GM19397 (cell line): ENCODE measurements around the gene FARP2.
A peak's percentile ranks its signal among the peaks of the same experiment; 100 is the strongest.
"Not testable (repeated sequence)": the region's sequence is repeated elsewhere in the genome, so short reads cannot be mapped to it uniquely, and the experiment has no call there.

Source experiments
- ATAC-seq: cut with Tn5 transposase; IDR thresholded peaks from one replicate; pipeline ENCODE4 v1.9.1; 2021; ENCODE audit warnings: mild to moderate bottlenecking, moderate library complexity; ENCODE audit not compliant: unreplicated experiment

The FARP2 gene

DNA sequence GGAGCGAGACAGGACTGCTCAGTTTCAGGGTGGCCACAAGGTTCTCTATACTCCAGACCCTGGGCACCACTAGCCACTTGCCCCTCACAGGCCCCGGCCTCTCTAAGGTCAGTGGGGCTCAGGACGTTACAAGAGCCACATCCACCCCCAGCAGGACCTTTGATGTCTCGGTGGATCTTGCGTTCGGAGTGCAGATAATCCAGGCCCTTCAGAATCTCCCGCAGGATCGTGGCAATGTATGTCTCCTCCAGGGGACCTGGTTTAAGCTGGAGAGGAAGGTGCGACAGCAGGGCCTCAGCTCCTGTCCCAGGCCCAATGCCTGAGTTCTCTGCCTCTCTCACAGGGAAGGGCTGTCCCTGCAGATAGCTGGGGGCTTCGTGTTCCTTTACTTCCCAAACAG is 143.9 kb downstream of the FARP2 start:
- no peak for ATAC-seq

DNA sequence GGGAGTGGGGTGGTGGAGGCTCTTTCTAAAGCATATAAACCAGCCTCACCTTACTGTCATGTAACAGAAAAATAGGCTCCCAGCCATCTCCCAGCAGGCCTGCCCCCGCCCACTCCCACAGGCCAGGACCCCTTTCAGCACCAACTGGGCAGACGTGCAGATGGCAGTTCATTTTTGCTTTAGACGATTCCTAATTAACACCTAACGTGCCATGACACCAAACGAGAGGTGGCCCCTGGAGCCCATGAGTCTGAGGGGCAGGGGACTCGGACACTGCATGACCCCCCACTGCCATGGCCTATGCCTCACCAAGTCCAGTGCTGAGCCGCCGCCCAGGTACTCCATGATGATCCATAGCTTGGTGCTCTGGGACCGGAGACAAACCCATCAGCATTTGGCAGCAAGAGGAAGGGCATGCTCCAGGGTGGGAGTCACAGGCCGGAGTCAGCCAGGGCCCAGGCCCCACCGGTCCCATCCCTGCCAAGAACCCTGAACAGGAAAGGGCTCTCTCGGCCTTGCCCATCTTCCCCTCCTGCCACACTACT is 144.4 kb downstream of the FARP2 start:
- ATAC-seq = no peak

DNA sequence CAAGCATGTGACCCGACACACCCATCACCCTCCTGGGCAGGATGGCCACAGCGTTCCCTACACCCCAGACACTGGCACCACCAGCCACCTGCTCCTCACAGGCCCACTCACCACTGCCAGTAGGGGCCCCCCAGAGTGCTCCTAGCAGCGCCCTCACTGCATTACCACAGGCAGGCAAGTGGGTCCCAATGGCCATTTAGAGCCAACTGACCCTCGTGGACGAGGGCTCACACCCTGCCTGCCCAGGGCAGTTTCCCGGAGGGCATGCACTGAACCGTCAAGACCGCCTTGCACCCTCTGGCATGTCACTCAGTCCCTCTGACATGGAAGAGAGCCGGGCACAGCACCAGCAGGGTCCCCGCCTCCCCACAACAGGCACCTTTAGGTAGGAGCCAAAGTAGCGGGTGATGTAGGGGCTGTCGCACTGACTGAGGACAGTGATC is 145.0 kb downstream of the FARP2 start:
- ATAC-seq = no peak

DNA sequence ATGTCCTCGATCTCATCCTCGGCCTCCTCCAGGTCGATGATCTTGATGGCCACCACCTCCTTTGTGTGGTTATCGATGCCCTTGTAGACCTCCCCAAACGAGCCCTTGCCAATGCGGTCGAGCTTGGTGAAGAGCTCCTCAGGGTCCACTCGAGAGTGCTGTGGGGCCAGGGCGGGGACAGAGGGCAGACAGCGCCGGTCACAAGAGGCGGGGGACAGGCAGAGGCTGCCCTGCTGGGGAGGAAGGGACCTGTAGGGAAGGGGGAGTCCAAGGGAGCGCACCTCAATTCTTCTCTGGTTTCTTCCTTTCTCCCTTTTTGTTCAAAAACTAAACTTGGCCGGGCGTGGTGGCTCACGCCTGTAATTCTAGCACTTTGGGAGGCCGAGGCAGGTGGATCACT is 145.5 kb downstream of the FARP2 start:
- ATAC-seq = no peak

DNA sequence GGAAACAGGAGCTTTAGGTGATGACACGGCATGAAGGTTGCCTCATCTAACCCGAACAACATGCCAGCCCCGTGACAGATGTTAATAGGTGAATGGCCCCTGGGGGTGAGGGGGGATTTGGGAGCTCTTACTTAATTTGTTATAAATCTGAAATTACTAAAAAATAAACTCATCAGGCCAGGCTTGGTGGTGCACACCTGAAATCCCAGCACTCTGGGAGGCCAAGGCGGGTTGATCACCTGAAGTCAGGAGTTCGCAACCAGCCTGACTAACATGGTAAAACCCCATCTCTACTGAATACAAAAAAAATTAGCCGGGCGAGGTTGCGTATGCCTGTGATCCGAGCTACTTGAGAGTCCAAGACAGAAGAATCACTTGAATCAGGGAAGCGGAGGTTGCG is 146.2 kb downstream of the FARP2 start:
- ATAC-seq = no peak

DNA sequence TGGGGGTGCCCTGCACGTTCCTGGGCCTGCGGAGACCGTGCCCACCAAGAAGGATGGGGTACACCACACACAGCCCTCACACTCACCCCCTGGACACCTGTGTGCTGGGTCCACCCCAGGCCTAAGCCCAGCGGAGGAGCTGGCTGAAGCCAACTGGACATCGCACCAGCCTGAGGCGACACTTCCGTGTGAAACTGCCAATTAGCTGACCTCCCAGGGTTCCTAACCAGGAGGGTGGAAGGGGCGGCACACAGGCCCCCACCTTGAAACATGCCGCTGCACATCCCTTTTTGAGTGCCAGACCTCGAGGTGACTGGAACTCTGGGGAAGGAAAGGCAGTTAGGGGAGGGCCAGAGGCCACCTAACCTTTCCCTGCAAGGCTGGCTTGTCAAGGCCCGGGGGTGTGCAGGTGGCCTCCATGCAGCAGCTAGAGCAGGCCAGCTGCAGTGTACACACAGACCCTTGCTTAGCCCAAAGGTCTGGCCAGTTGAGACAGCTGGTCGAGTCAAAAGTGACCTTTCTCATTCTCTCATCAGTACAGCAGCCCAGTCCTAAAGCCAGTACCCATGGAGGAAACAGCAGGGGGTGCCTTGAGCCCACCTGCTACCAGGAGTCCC is 147.8 kb downstream of the FARP2 start:
- no peak for ATAC-seq

DNA sequence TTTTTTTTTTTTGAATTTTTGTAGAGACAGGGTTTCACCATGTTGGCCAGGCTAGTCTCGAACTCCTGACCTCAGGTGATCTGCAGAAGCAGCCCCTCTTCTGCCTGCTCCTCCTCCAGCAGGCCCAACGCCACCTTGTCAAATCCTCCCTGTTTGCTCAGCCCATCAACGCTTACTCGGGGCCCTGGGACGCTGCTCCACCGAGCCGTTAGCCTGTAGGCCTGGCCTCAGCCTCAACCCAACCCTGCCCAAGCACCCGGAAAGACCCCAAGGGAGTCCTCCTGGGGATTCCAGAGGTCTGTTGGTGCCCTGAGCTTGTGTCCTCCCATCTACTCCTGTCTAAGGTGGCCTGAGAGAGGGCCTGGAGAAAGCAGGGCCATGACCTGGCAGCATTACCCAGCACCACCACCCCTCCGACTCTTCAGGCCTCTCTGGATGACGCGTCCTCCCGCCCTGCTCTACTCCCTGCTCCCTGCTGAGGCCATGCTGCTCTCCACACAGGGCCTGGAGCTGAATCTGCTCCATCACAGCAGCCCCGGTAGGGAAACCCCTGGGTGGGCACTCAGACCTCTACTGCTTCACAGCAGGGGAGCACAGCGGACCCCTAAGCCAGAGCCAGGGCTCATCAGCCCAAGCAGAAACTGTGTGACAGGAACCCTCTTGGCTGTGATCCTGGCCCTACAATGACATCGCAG is 149.1 kb downstream of the FARP2 start:
- ATAC-seq = no peak

DNA sequence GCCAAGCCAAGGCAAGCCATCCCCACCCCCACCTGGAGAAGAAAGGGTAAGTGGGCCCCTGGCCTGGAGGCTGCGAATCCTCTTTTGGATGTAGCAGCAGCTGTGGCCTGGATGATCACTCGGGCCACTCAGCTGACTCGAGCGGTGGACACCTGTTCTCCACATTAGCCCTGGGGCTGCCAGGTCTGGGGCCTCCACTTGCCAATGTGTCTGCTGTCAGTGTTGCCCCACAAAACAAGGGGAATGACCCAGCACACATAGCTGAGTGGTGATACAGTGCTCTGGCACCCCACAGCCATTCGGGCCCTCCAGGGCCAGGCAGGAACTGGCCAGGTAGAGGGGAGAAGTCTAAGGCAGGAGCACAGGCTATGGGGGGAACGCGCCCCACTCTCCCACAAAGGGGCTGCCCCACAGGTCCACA is 149.7 kb downstream of the FARP2 start:
- ATAC-seq = no peak

DNA sequence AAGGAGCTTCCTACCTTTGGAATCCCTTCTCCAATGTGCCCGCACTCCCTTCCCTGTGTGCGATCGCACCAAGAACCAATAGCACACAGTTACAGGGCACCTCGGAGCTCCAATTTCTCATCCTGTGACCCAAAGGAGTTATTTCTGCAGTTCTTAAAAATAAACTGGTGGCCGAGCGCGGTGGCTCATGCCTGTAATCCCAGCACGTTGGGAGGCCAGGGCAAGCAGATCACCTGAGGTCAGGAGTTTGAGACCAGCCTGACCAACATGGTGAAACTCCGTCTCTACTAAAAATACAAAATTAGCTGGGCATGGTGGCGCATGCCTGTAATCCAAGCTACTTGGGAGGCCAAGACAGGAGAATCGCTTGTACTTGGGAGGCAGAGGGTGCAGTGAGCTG is 150.2 kb downstream of the FARP2 start:
- ATAC-seq = not testable (repeated sequence)

DNA sequence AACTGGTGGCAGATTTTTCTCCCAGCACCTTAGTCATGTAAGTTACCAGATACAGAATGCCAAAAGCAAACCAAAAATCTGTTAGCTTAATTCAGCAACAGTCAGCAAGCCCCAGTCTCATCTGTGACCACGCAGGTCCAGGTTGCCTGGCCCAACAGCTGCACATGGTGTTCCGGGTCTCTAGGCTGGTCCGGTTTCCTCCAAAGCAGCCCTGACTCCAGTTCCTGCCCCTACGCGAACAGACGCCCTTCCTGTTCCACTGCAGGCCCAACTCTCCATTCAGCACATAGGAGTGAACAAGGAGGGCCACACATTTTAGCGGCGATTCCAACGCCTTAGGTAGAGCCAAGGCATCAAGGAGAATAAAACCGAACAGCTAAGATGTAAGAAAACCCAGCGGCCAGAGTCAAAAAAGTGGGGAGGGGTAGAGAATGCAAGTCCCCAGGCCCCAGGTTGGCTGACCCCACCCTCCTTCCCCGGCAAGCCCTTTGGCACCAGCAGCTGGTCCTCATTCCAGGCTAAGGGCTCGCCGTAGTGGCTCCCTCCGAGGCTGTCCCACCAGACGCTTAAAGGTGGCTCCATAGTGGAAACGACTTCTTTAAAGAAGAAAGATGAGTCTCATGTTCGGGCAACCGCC is 150.8 kb downstream of the FARP2 start:
- no peak for ATAC-seq

DNA sequence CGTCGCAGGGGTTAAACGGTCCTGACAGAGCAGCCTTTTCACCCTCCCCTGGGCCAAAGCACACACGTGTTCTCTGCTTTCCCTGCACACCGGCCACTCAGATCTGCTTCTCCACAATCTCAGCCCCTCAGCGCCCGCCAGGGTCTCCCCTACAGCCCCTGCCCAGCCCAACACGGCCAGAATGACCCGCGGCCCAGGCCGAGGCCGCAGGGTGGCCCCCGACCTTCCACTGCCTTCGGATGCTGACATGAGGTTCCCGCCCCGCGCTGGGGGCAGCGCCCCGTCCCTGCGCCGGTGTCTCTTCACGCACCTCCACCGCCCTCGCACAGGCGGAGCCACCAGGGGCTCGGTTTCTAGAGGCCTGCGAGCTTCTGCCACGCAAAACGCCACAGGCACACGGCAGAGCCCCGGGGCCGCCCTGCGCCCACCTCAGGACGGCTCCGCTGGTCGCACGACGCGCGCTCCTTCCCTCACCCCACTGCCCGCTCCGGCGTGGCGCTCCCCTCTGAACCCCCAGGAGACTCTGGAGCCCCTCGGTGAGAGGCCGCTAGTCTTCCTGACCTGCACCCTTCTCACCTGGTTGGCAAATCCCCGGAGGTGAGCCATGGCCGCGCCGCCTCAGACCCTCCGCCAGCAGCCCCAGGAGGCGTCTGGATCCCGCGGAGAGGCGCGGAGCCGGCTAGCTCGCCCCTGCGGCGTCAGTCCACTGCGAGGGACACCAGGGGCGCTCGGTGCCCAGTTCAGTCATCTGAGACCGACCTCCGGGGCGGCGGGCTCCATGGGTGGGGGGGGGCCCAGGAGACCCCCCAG is 151.6 kb downstream of the FARP2 start:
- peak; percentile 12 for ATAC-seq

DNA sequence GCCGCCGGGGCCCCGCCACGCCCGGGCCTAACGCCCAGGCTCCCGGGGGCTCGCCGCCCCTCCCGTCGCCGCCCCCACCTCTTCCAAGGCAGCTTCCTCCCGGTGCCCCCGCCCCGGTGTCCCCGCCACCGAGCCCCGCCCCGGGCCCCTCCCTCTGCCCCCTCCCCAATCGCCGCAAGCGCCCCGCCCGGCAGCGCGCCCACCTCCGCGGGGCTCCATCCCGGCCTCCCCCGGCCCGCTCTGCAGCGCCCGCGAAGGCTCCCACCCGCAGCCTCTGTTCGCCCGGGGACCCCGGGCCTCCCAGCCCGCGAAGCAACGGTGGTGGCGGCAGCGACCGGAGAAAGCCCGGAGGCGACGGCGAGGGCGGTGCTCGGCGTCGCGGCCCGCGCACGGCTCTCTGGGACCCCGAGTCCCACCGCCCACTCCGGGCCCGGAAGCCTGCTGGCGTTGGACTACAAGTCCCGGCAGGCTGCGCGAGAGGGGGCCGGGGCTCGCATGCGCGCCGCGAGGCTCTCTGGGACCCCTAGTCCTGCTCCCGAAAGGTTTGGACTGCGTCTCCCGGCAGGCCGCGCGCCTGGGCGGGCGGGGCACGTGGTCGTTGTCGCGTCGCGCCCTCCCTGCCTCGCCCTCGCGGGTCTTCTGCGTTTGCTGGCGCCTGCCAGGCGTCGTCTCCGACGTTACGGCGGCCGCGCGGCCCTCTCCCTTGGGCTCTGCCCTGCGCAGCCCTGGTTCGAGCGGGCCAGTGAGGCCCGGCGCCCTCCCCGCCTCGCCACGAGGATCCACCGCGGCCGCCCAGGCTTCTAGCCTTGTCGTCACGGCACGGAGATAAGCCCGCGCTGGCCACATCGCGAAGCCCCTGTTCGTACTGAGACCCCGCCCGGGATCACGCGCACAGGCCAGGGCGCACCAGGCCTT is 152.4 kb downstream of the FARP2 start, which contains the start of gene STK25:
TSS of gene STK25 (minus strand) at position 345 of the 915 bp plus-strand sequence. CDS start 549 bp downstream, outside the sequence.
- peak; percentile 93 for ATAC-seq

DNA sequence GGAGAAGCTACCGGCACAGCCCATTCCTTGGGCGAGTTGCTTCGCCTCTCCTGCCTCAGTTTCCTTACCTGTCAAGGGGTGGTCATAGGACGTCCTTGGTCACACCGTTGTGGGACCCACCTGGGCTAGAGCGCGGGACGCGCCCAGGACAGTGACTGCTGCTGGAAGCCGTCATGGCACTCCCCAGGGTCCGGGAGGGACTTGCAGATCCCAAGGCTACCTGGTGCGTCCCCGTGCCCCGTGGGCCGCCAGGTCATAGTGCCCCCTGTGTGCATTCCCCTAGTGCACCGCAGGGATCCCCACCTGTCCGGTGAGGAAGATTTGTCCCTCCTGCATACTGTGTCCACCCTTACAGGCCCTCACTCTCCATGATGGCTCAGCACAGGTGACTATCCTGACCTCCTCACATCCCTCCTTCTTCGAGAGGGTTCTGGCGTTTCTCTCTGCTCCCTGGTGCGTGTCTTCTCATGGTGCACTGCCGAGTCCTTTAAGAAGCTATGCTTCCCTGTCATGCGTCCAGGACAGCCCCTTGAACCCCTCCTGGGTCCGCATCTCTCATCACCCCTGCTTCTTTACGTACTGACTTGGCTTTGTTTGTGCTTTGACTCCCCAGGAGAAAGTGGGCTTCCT is 153.2 kb downstream of the FARP2 start:
- no peak for ATAC-seq

DNA sequence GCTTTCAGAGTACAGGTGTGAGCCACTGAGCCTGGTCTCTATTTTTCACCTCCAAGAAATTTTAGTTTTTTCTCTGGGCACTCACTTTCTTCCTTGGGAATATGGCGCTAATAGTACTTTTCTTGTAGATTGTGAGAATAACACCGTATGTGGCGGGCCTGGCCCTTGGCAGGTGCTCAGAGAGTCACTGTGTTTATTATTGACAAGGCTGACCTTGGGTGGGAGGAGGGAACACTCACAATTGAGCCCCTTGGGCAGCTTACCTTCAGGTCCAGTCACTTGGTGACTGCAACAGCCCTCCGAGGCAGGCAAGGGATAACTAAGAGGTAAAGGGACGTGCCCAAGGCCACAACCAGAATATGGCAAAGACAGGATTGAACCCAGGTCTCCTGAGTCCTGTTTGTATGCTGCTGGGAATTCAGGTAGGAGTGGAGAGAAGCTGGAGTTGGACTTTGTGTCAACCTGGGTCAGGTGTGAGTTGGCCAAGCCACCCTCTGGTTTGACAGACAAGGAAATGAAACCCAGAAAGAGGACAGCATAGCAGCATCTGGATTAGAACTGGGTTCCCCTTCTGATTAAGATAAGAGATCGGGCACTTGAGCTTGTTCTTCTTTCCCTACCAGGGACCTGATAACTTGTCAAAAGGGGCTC is 155.1 kb downstream of the FARP2 start:
- ATAC-seq = no peak

DNA sequence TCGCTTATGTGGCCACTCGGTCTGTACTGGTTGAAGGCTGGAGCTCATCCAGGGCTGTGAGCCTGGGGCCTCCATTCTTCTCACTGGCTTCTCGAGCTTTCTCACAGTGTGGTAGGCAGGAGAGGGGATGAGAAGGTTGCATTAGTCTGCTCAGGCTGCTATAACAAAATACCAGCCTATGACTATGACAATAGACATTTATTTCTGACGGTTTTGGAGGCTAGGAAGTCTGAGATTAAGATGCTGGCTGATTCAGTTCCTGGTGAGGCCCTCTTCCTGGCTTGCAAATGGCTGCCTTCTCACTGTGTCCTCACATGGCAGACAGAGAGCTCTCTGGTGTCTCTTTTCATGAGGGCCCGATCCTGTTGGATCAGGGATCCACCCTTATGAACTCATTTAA is 158.5 kb downstream of the FARP2 start:
- no peak for ATAC-seq

DNA sequence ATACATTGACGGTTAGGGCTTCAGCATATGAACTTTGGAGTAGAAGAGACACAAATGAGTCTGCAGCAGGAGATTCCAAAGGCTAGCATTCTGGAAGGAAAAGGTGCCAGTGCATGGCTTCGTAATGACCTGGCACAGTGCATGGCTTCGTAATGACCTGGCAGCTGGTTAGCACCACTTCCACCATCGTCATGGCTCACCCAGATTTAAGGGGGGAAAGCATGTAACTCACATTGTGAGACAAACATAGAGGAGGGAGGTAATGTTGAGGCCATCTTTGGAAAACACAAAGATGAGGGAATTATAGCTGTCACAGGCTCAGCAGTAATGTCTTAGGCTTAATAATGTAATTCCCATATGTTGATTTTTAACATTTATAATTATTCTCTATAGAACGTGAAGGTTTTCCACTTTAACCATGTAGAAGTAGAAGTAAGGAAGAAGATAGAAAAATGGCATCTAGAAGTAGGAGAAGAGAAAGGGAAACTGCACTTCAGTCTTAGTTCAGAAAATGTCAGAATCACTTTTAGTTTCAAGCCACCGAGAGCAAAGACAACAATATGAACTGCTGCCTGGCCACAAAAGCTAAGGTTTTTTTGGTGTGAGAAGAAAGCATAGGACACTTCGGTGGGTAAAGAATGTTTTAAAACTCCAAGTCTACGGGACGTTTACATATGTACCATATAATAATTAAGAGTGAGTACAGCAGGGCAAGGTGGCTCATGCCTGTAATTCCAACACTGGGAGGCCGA is 159.1 kb downstream of the FARP2 start:
- no peak for ATAC-seq

DNA sequence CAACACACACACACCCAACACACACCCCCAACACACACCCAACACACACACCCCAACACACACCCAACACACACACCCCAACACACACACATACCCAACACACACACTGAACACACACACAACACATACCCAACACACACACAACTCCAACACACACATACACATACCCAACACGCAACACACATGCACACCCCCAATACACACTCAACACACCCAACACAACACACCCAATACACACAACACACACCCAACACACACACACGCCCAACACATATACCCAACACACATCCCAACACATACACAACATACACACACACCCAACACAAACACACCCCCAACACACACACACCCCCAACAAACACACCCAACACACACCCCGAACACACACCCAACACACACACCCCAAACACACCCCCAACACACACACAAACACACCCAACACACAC is 160.5 kb downstream of the FARP2 start:
- ATAC-seq = no peak

DNA sequence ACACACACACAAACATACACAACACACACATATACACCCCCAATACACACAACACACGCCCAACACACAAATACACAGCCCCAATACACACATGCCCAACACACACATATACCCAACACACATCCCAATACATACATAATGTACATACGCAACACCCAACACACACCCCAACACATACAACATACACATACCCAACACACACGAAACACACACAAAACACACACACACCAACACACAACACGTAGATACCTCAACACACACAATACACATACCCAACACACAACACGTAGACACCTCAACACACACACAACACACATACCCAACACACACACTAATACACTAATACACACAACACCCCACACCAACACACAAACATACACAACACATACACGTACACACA is 161.2 kb downstream of the FARP2 start:
- ATAC-seq = no peak
